AG09319 (cell line): ENCODE measurements around the gene FER1L5.
A peak's percentile ranks its signal among the peaks of the same experiment; 100 is the strongest.

Experiments used
- DNase-seq: peaks from one replicate; pipeline ENCODE4 v3.0.0-alpha.2; 2010; ENCODE audit warnings: low read depth; ENCODE audit errors: extremely low read depth
- TF ChIP-seq, protein P1 (sequence below): IDR thresholded peaks from 2 replicates; pipeline ENCODE4 v1.5.1; 2011; ENCODE audit warnings: low read depth, mild to moderate bottlenecking, inconsistent platforms, low read length, moderate library complexity

FER1L5 gene

DNA sequence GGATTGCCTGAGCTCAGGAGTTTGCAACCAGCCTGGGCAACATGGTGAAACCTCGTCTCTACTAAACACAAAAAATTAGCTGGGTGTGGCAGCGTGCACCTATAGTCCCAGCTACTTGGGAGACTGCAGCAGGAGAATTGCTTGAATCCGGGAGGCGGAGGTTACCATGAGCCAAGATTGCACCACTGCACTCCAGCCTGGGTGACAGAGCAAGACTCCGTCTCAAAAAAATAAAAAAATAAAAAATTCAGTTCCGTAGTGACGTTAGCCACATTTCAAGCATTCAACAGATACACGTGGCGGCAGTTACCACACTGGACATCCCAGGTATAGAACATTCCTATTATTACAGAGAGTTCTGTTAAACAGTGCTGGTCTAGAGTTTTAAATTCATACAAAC is 8.9 kb upstream of the FER1L5 start:
- TF ChIP-seq, protein P1, sequence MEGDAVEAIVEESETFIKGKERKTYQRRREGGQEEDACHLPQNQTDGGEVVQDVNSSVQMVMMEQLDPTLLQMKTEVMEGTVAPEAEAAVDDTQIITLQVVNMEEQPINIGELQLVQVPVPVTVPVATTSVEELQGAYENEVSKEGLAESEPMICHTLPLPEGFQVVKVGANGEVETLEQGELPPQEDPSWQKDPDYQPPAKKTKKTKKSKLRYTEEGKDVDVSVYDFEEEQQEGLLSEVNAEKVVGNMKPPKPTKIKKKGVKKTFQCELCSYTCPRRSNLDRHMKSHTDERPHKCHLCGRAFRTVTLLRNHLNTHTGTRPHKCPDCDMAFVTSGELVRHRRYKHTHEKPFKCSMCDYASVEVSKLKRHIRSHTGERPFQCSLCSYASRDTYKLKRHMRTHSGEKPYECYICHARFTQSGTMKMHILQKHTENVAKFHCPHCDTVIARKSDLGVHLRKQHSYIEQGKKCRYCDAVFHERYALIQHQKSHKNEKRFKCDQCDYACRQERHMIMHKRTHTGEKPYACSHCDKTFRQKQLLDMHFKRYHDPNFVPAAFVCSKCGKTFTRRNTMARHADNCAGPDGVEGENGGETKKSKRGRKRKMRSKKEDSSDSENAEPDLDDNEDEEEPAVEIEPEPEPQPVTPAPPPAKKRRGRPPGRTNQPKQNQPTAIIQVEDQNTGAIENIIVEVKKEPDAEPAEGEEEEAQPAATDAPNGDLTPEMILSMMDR: no peak
- DNase-seq: no peak

GRCh38 chr2:96636551-96637171 is 5.9 kb upstream of the FER1L5 start:
- no peak for DNase-seq
- TF ChIP-seq, protein P1: no peak

- peak; percentile 80 for DNase-seq
- TF ChIP-seq, protein P1: no peak
These were observed 5.0 kb upstream of the FER1L5 start for GRCh38 chr2:96637385-96638143.

DNA sequence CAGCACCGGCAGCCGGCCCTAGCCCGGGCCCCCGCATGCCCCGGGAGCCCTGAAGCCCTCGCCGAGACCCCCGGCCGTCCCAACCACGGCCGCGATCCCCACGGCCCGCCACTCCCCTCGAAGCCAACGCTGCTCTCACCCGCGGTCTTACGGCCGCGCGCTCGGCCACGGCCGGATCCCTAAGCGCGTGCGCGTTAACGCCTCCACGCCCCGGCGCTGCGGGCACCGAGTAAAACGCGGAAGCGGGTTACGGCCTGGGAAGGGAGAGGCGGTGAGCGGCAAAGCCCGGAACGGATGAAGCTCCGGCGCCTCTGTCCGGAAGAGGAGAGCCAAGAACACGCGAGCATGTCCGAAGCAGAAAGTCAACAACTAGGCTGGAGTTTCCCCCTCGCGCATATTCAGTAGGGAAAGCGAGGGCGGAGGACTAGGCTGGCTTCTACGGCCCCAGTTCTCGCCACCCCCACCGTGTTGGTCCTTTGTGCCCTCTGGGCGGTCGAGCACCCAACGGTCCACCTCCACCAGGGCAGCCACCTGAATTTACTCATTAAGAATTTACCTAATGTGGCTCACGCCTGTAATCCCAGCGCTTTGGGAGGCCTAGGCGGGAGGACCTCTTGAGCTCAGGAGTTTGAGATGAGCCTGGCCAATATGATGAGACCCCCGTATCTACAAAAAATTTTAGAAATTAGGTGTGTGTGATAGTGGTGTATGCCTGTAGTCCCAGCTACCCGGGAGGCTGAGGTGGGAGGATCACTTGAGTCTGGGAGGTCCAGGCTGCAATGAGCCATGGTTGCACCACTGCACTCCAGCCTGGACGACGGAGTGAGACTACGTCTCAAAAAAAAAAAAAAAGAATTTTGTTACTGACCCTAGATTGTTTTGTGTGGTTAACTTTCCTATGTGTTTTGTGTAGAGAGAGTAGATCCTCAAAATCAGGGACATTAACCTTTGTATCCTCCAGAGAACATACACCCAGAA is 4.1 kb upstream of the FER1L5 start, which contains the start of gene KANSL3:
TSS of gene KANSL3 (minus strand) at position 169 of the 978 bp plus-strand sequence. CDS start 1,177 bp downstream, outside the sequence.
- peak; percentile 90 for DNase-seq
- TF ChIP-seq, protein P1: no peak

DNA sequence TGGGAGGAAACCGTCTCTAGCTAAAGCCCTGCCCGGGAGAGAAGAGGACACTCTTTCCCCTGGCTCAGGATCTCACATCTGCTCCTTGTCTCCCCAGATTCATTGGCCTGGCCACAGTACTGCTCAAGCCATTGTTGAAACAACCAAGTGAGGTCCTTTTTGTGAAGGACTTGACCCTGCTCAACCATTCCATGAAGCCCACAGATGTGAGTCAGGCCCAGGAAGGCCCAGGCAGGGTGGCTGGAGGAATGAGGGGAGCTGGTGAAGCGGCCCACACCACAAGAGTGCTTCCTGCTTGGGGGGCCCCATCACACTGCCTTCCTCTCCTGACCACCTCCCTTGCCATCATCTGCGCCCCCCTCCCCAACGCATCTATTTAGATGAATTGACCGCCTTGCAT is 5.1 kb downstream of the FER1L5 start:
- TF ChIP-seq, protein P1: no peak
- no peak for DNase-seq

DNA sequence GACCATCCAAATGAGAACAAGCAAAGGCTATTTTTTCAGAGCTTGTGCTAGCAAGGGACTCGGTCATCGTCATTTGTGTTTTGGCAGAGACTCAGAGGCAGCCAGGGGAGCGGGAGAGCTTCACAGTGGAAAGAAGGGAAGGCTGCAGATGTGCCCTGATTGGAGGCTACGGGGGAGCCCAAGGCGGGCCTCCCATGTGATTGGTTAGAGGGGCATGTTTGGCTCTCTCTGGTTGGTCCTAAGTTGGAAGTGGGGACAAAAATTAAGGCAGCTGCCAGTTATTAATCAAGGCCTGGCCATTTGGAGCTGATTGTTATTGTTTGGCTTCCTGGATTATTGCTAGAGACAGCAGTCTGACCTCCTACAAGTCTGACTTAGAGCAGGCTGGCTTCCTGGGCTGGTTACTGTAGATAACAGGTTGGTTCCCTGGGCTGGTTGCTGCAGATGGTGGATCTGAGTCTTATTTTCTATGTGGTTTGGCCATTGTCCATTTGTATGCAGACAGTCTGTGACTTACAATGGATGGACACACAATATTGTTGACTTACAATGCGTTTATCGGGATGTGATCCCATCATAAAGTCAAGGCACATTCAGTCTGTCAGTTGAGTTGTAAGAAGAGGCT is 5.9 kb downstream of the FER1L5 start:
- DNase-seq: no peak
- TF ChIP-seq, protein P1: no peak
